Measurements from ENCODE around the gene WDR77. TPM values are rescaled to one million over a fixed set of nuclear protein-coding genes. Genes with fewer than 3 reads are reported as not detected.

Gene WDR77
- total and polyA plus RNA-seq, 4 donors, result 20.1 to 47.5 (median 34.2) TPM

DNA sequence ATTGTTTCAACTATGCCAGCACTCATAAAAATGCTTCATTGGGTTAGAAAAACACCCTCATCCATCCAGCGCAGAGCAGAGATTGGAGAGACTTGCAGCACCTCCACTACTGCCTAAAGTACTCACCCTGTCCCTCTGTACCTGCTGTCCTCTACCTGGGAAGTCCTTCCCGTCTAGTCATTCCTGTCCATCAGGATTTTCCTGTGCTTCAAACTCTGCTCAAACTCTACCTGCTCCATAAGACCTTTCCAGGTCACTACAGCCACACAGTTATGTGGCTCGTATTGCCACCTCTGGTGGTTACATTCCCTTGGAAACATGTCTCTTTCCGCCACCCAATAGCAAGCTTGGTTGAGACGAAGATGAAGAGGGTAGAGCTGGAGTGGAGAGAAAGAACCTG is 28.7 kb downstream of the WDR77 start:
- Histone ChIP-seq H3K27ac (ENCODE audit: low read depth, low read length) (no peak overlapping the region), H3K27me3 (ENCODE audit: control insufficient read depth, insufficient read depth, low read length) (no peaks in the 10 kb centered on the region), H3K36me3 (ENCODE audit: control insufficient read depth, insufficient read depth, low read length) (no peaks in the 10 kb centered on the region), H3K4me1 (ENCODE audit: control insufficient read depth, insufficient read depth, low read length) (no peaks in the 10 kb centered on the region), H3K4me3 (ENCODE audit: low read depth, low read length) (no peak overlapping the region), H3K9me3 (ENCODE audit: control insufficient read depth, insufficient read depth, low read length) (no peaks in the 10 kb centered on the region)
- 61% methylated on average over 4 of the region's 5 CpGs for WGBS (ENCODE audit: insufficient coverage)
- DNase-seq (ENCODE audit: low read depth in 4 of 6, low spot score in 6 of 6), result no peak

DNA sequence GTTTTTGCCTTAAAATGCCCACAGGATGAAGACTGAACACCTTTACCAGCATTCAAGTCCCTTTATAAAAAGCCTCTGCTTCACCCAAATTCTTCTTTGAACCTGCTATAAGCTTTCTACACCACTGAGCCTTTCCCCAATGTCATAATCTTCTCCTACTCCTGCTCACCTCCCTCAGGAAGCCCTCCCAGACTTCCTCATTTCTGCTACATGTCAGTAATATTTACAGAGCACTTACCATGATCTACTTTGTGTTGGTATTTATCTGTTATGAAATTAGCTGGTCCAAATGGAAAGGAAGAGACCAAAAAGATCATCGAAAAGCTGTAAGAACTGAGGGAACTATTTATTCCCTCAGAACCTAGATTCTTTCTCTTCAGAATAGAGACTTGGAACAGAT is 30.0 kb downstream of the WDR77 start:
- Histone ChIP-seq H3K4me3 (ENCODE audit: low read depth, low read length) (no peak overlapping the region), H3K36me3 (ENCODE audit: control insufficient read depth, insufficient read depth, low read length) (no peaks in the 10 kb centered on the region), H3K27me3 (ENCODE audit: control insufficient read depth, insufficient read depth, low read length) (no peaks in the 10 kb centered on the region), H3K9me3 (ENCODE audit: control insufficient read depth, insufficient read depth, low read length) (no peaks in the 10 kb centered on the region), H3K27ac (ENCODE audit: low read depth, low read length) (no peak overlapping the region), H3K4me1 (ENCODE audit: control insufficient read depth, insufficient read depth, low read length) (no peaks in the 10 kb centered on the region)
- WGBS (ENCODE audit: insufficient coverage), result 100% methylated on average over 1 of the region's 1 CpG
- no peak for DNase-seq (ENCODE audit: low read depth in 4 of 6, low spot score in 6 of 6)

DNA sequence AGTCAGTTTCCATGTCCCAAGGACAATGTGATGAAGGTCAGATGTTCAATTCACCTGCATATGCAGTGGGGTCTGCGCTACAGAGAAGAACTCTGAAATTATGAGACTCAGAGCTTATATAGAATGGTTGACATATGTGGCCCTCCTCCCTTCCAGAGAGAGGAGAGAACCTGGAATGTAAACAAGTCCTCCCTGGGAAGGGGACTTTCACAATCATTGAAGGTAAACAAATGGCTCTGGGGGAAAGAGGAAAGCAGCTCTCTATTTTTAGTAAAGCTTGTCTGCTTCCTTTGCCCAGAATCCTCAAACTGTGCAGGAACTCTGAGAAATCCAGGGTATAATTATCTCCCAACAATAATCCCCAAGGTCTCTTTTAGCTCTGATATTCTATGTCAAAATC is 31.3 kb downstream of the WDR77 start:
- no peaks in the 10 kb centered on the region for H3K9me3 ChIP-seq (ENCODE audit: control insufficient read depth, insufficient read depth, low read length)
- no peaks in the 10 kb centered on the region for H3K36me3 ChIP-seq (ENCODE audit: control insufficient read depth, insufficient read depth, low read length)

DNA sequence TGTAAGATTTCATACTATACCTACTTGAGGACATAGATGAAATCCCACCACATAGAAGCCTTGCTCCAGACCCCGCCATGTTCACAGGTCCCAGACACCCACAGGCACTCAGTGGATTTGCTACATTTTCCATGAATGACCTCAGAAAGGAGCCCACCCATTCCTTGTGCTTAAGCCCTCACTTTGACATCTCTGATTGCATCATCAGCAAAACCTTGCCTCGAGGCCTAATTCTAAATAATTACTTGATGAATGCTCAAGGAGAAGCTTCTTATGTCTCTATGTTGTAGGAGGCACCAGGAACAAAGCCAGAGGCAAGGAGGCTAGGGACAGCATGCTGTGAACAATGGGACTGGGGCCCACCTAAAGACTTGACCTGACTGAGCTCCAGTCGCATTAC is 33.6 kb downstream of the WDR77 start:
- H3K9me3 ChIP-seq (ENCODE audit: control insufficient read depth, insufficient read depth, low read length), result no peaks in the 10 kb centered on the region
- 100% methylated on average over 1 of the region's 3 CpGs for WGBS (ENCODE audit: insufficient coverage)
- no peak overlapping the region for H3K4me3 ChIP-seq (ENCODE audit: low read depth, low read length)
- H3K4me1 ChIP-seq (ENCODE audit: control insufficient read depth, insufficient read depth, low read length), result no peaks in the 10 kb centered on the region
- H3K27ac ChIP-seq (ENCODE audit: low read depth, low read length), result no peak overlapping the region
- no peak for DNase-seq (ENCODE audit: low read depth in 4 of 6, low spot score in 6 of 6)
- no peaks in the 10 kb centered on the region for H3K27me3 ChIP-seq (ENCODE audit: control insufficient read depth, insufficient read depth, low read length)
- no peaks in the 10 kb centered on the region for H3K36me3 ChIP-seq (ENCODE audit: control insufficient read depth, insufficient read depth, low read length)

More for the DNA sequence above, 31.3 kb downstream of the WDR77 start:
- no CpG with 5 or more reads among the region's 1 CpG for WGBS (ENCODE audit: insufficient coverage)
- no peaks in the 10 kb centered on the region for H3K4me1 ChIP-seq (ENCODE audit: control insufficient read depth, insufficient read depth, low read length)
- no peak for DNase-seq (ENCODE audit: low read depth in 4 of 6, low spot score in 6 of 6)
- no peak overlapping the region for H3K4me3 ChIP-seq (ENCODE audit: low read depth, low read length)
- H3K27ac ChIP-seq (ENCODE audit: low read depth, low read length), result no peak overlapping the region
- no peaks in the 10 kb centered on the region for H3K27me3 ChIP-seq (ENCODE audit: control insufficient read depth, insufficient read depth, low read length)

DNA sequence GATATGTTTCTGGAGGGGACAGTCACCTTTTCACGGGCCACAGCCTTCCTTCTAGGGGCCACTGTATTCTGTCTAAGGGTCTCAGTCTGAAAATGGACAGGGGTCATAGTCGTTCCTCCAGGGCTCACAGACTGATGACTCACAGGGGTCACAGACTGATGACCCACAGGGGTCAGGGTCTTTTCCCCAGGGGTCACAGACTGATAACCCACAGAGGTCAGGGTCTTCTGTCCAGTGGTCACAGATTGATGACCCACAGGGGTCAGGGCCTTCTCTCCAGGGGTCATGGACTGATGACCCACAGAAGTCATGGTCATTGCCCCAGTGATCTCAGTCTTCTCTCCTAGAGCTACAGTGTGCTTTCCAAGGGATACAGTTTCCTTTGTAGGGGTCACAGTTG is 34.3 kb downstream of the WDR77 start:
- H3K4me3 ChIP-seq (ENCODE audit: low read depth, low read length), result no peak overlapping the region
- no peak for DNase-seq (ENCODE audit: low read depth in 4 of 6, low spot score in 6 of 6)
- H3K36me3 ChIP-seq (ENCODE audit: control insufficient read depth, insufficient read depth, low read length), result no peaks in the 10 kb centered on the region
- H3K27ac ChIP-seq (ENCODE audit: low read depth, low read length), result no peak overlapping the region
- H3K27me3 ChIP-seq (ENCODE audit: control insufficient read depth, insufficient read depth, low read length), result no peaks in the 10 kb centered on the region
- WGBS (ENCODE audit: insufficient coverage), result 82% methylated on average over 2 of the region's 2 CpGs
- H3K9me3 ChIP-seq (ENCODE audit: control insufficient read depth, insufficient read depth, low read length), result no peaks in the 10 kb centered on the region
- no peaks in the 10 kb centered on the region for H3K4me1 ChIP-seq (ENCODE audit: control insufficient read depth, insufficient read depth, low read length)

DNA sequence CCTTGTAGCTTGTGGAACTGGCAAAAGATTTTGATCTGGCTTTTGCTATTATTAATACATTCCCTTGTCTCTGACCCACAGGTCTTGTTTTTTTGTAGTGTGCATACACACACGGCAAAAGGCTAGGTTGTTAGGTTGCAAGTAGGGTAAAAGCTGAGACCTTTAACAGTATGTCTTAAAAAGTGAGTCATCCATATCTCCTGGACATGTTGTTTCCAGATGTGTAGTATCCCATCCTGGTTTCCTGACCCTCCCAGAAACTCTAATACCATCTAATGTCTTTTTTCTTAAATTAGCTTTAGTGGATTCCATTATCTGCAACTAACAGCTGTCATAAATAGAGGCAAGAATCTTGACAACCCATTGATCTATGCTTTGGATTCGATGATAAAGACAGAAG is 36.2 kb downstream of the WDR77 start:
- Histone ChIP-seq H3K27me3 (ENCODE audit: control insufficient read depth, insufficient read depth, low read length) (no peaks in the 10 kb centered on the region), H3K4me3 (ENCODE audit: low read depth, low read length) (no peak overlapping the region), H3K27ac (ENCODE audit: low read depth, low read length) (no peak overlapping the region), H3K4me1 (ENCODE audit: control insufficient read depth, insufficient read depth, low read length) (no peaks in the 10 kb centered on the region), H3K36me3 (ENCODE audit: control insufficient read depth, insufficient read depth, low read length) (no peaks in the 10 kb centered on the region), H3K9me3 (ENCODE audit: control insufficient read depth, insufficient read depth, low read length) (no peaks in the 10 kb centered on the region)
- no CpG with 5 or more reads among the region's 2 CpGs for WGBS (ENCODE audit: insufficient coverage)
- no peak for DNase-seq (ENCODE audit: low read depth in 4 of 6, low spot score in 6 of 6)

DNA sequence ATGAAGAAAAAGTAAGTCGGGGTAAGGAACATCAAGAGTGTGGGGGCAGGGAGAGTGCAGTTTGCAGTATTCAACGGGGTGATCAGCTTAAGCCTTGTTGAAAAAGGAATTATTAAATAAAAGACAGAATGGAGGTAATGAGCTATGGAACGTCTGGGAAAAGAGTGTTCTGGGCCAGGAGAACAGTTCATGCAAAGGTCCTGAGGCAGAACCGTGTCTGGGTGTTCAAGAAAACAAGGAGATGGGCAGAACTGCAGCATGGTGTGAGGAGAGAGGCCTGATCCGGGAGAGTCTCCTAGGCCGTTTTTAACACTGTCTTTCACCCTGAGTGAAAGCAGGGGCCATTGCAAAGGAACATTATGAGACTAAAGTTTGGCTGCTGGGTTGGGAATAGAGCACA is 41.8 kb downstream of the WDR77 start:
- peaks cover 3% of the 10 kb centered on the region for H3K27me3 ChIP-seq (ENCODE audit: control insufficient read depth, insufficient read depth, low read length)
- H3K9me3 ChIP-seq (ENCODE audit: control insufficient read depth, insufficient read depth, low read length), result no peaks in the 10 kb centered on the region
- H3K27ac ChIP-seq (ENCODE audit: low read depth, low read length), result no peak overlapping the region
- H3K36me3 ChIP-seq (ENCODE audit: control insufficient read depth, insufficient read depth, low read length), result no peaks in the 10 kb centered on the region
- H3K4me3 ChIP-seq (ENCODE audit: low read depth, low read length), result no peak overlapping the region
- 75% methylated on average over 6 of the region's 6 CpGs for WGBS (ENCODE audit: insufficient coverage)
- H3K4me1 ChIP-seq (ENCODE audit: control insufficient read depth, insufficient read depth, low read length), result no peaks in the 10 kb centered on the region
- no peak for DNase-seq (ENCODE audit: low read depth in 4 of 6, low spot score in 6 of 6)

DNA sequence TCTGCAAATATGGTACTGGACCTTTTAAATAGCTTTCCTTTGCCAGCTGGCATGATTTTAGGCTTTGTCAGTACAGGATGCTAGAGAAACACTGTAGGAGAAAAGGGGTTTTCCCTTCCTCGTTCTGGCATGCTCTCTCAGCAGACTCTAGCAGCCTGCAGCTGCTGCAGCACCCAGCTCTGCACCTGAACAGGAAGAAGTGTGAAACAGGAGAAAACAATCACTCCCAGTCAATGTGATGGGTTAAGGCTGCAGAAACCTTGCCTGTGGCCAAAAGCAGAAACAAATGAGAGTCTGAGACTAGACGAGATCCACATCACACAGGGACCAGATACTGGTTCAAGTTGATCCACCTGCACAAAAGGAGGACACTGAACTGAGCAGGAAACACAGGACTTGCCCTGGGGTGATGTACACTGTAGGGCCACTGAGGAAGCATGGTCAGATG is 42.7 kb downstream of the WDR77 start:
- Histone ChIP-seq H3K27me3 (ENCODE audit: control insufficient read depth, insufficient read depth, low read length) (peaks cover 3% of the 10 kb centered on the region), H3K4me3 (ENCODE audit: low read depth, low read length) (no peak overlapping the region), H3K27ac (ENCODE audit: low read depth, low read length) (no peak overlapping the region), H3K36me3 (ENCODE audit: control insufficient read depth, insufficient read depth, low read length) (no peaks in the 10 kb centered on the region), H3K9me3 (ENCODE audit: control insufficient read depth, insufficient read depth, low read length) (no peaks in the 10 kb centered on the region), H3K4me1 (ENCODE audit: control insufficient read depth, insufficient read depth, low read length) (no peaks in the 10 kb centered on the region)
- DNase-seq (ENCODE audit: low read depth in 4 of 6, low spot score in 6 of 6), result peak in 4 of 6 donors; percentile 2 to 75 (median 36)
- 31% methylated on average over 1 of the region's 2 CpGs for WGBS (ENCODE audit: insufficient coverage)

DNA sequence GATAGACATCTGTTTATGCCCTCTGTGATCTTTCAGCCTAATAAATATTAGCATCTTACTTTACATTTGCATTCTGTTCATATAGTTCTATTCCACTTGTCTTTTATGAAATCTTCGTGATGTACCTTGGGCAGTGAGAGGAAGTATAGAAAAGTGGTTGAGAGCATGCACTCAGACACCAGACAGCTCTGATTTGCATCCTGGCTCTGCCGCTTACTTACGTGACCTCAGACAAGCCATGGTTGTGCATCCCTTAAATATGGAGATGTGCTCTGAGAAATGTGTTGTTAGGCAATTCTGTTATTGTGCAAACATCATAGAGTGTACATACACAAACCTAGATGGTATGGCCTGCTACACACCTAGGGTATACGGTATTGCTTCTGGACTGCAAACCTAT is 44.5 kb downstream of the WDR77 start:
- DNase-seq (ENCODE audit: low read depth in 4 of 6, low spot score in 6 of 6), result no peak
- H3K36me3 ChIP-seq (ENCODE audit: control insufficient read depth, insufficient read depth, low read length), result no peaks in the 10 kb centered on the region
- no peaks in the 10 kb centered on the region for H3K4me1 ChIP-seq (ENCODE audit: control insufficient read depth, insufficient read depth, low read length)
- no peaks in the 10 kb centered on the region for H3K9me3 ChIP-seq (ENCODE audit: control insufficient read depth, insufficient read depth, low read length)
- H3K4me3 ChIP-seq (ENCODE audit: low read depth, low read length), result no peak overlapping the region
- peaks cover 3% of the 10 kb centered on the region for H3K27me3 ChIP-seq (ENCODE audit: control insufficient read depth, insufficient read depth, low read length)
- H3K27ac ChIP-seq (ENCODE audit: low read depth, low read length), result no peak overlapping the region
- WGBS (ENCODE audit: insufficient coverage), result 100% methylated on average over 2 of the region's 4 CpGs

DNA sequence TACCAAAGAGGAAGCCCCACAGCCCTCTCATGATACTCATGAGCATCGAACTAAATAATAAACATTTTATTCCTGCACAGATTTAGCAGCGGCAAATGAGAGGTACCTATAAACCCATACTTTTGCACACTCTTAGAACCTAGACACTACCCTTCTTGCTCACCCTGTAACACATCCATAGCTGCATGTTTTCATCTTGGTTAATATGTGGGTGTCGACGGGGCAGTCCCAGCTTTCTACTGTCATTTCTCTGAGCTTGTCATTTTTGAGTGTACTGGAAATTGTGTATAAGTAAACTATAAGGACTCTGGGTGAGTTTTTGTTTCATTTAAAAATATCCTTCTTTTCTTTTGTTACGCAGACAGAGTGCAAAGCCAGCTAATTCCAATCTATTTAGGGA is 47.0 kb downstream of the WDR77 start:
- DNase-seq (ENCODE audit: low read depth in 4 of 6, low spot score in 6 of 6), result no peak
- 100% methylated on average over 1 of the region's 5 CpGs for WGBS (ENCODE audit: insufficient coverage)
- H3K9me3 ChIP-seq (ENCODE audit: control insufficient read depth, insufficient read depth, low read length), result no peaks in the 10 kb centered on the region
- no peak overlapping the region for H3K4me3 ChIP-seq (ENCODE audit: low read depth, low read length)
- H3K27ac ChIP-seq (ENCODE audit: low read depth, low read length), result no peak overlapping the region
- H3K4me1 ChIP-seq (ENCODE audit: control insufficient read depth, insufficient read depth, low read length), result no peaks in the 10 kb centered on the region
- no peaks in the 10 kb centered on the region for H3K36me3 ChIP-seq (ENCODE audit: control insufficient read depth, insufficient read depth, low read length)
- peaks cover 3% of the 10 kb centered on the region for H3K27me3 ChIP-seq (ENCODE audit: control insufficient read depth, insufficient read depth, low read length)
